SHP77 (cell line): ENCODE measurements around the gene CREB5.
"Not testable (repeated sequence)": the region's sequence is repeated elsewhere in the genome, so short reads cannot be mapped to it uniquely, and the experiment has no call there.

ENCODE experiments used
- DNase-seq, 2 experiments: peaks; one replicate each; lab custom pipeline; 2025; lab: John Stamatoyannopoulos, UW

Gene CREB5

GRCh38 chr7:28782362-28782761 lies 370.0 kb downstream of the CREB5 start:
- no peak for DNase-seq

- DNase-seq, result peak in 1 of 2 experiments; percentile 34
Measured at GRCh38 chr7:28784171-28784902, 372.0 kb downstream of the CREB5 start.

- no peak for DNase-seq
Measured at GRCh38 chr7:28785041-28785995, 373.0 kb downstream of the CREB5 start.

GRCh38 chr7:28786156-28786555 lies 373.8 kb downstream of the CREB5 start:
- not testable (repeated sequence) for DNase-seq

GRCh38 chr7:28787106-28787505 lies 374.8 kb downstream of the CREB5 start:
- DNase-seq, result no peak

GRCh38 chr7:28790467-28790866 lies 378.1 kb downstream of the CREB5 start:
- DNase-seq, result no peak

- no peak for DNase-seq
Measured at GRCh38 chr7:28792858-28793257, 380.5 kb downstream of the CREB5 start.

GRCh38 chr7:28793381-28794085 lies 381.2 kb downstream of the CREB5 start:
- DNase-seq, result no peak

GRCh38 chr7:28798274-28798673 lies 386.0 kb downstream of the CREB5 start:
- DNase-seq, result no peak

GRCh38 chr7:28799619-28800018 lies 387.3 kb downstream of the CREB5 start:
- DNase-seq, result no peak

- DNase-seq, result no peak
Measured at GRCh38 chr7:28800150-28800549, 387.8 kb downstream of the CREB5 start.

GRCh38 chr7:28802450-28802849 lies 390.1 kb downstream of the CREB5 start:
- no peak for DNase-seq

GRCh38 chr7:28804157-28804556 lies 391.8 kb downstream of the CREB5 start:
- no peak for DNase-seq

- DNase-seq, result no peak
Measured at GRCh38 chr7:28804990-28805389, 392.7 kb downstream of the CREB5 start.

GRCh38 chr7:28806841-28807240 lies 394.5 kb downstream of the CREB5 start:
- no peak for DNase-seq

- no peak for DNase-seq
Measured at GRCh38 chr7:28807396-28807994, 395.2 kb downstream of the CREB5 start.

GRCh38 chr7:28808796-28809533 lies 396.6 kb downstream of the CREB5 start:
- DNase-seq, result no peak

GRCh38 chr7:28811008-28811407 lies 398.7 kb downstream of the CREB5 start:
- DNase-seq, result no peak

GRCh38 chr7:28811701-28812430 lies 399.5 kb downstream of the CREB5 start:
- no peak for DNase-seq

- peak; percentile 56 to 70 for DNase-seq
Measured at GRCh38 chr7:28812616-28813015, 400.3 kb downstream of the CREB5 start.
